Testis (tissue), 3 donors: ENCODE measurements around the gene CDH13. TPM values are rescaled to one million over a fixed set of nuclear protein-coding genes. Genes with fewer than 3 reads are reported as not detected.

ENCODE experiments used
- DNase-seq: peaks from one replicate; pipeline ENCODE4 v3.0.0-alpha.2; 2019
- H3K27ac ChIP-seq, 2 donors: fragments of 200-600 bp; sonication (generic); one replicate each; pipeline ENCODE4 v1.5.1; 2019
- H3K27me3 ChIP-seq: fragments of 200-600 bp; sonication (generic); one replicate; pipeline ENCODE4 v1.5.1; 2019
- H3K36me3 ChIP-seq: fragments of 200-600 bp; sonication (generic); one replicate; pipeline ENCODE4 v1.5.1; 2017; ENCODE audit warnings: low read depth; ENCODE audit errors: missing control alignments
- H3K4me1 ChIP-seq: fragments of 200-600 bp; sonication (generic); one replicate; pipeline ENCODE4 v1.5.1; 2019
- H3K4me3 ChIP-seq, 2 donors: fragments of 200-600 bp; sonication (generic); one replicate each; pipeline ENCODE4 v1.5.1; 2017 to 2019
- H3K9me3 ChIP-seq: fragments of 200-600 bp; sonication (generic); one replicate; pipeline ENCODE4 v1.5.1; 2017
- POLR2A ChIP-seq: fragments of 450-650 bp; IDR thresholded peaks from one replicate; pipeline ENCODE4 v1.6.1; 2017; ENCODE audit warnings: antibody characterized with exemption, mild to moderate bottlenecking, moderate library complexity
- WGBS, 2 donors: methylation state at CpG; one replicate each; pipeline ENCODE4 v1.1.5; 2018; 5-methylcytosine and 5-hydroxymethylcytosine counted together
- intact Hi-C: fragments of 100-400 bp; cut with DNase I; formaldehyde crosslinking; loops from one replicate; pipeline ENCODE4 v1.15.1; 2023; ENCODE audit warnings: low total_unique reads
- polyA plus RNA-seq: library from polyadenylated mRNA; stranded (reverse); fragments of 350-450 nt; fragmentation: Illumina TruSeq; extraction: RNeasy Lipid Tissue Mini Kit (QIAGEN cat#74804); gene quantifications from one replicate; pipeline ENCODE4 v1.2.3, GENCODE V29; 2014; ENCODE audit warnings: low read depth, low replicate concordance; ENCODE audit not compliant: insufficient read depth
- total RNA-seq, 2 donors: library from RNA; depleted of rRNA; stranded (reverse); fragments of >200 nt; gene quantifications; one replicate each; pipeline ENCODE4 v1.2.3, GENCODE V29; 2016
- TF ChIP-seq, protein P1 (sequence below), 3 experiments: fragments of 450-650 bp in 2 of 3; fragments of 200-600 bp in 1 of 3; sonication (generic) in 1 of 3; IDR thresholded peaks; one replicate each; pipeline ENCODE4 v1.5.1; 2016 to 2019; ENCODE audit warnings: antibody characterized with exemption in 3 of 3, mild to moderate bottlenecking in 2 of 3, moderate library complexity in 1 of 3

CDH13 gene
- total and polyA plus RNA-seq, 3 donors from 2014 or later: 1.2 to 11.1 (median 2.0) TPM

DNA sequence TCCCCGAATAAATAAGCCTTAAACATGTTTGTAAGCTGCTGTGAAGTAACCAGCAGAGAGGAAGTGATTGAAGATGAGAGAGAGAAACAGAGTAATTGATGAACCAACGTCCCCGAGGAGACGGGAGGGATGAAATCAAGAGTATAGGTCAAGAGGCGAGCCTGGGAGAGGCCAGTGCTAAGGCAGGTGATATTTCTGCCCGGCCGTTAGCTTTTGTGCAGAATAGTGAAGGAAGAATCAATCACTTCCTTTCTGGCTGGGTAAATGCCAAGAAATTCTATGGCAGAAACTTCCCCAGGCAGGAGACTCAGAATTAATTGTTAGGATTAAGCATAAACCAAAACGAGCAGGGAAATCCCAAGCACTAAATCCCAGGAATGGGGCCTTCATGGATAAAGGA is 273.8 kb downstream of the CDH13 start:
- Histone ChIP-seq H3K27me3 (no peaks in the 10 kb centered on the region), H3K9me3 (no peaks in the 10 kb centered on the region), H3K4me1 (no peaks in the 10 kb centered on the region), H3K36me3 (no peaks in the 10 kb centered on the region), H3K27ac (no peak overlapping the region), H3K4me3 (no peak overlapping the region)
- intact Hi-C loops: no loop called here
- DNase-seq: no peak
- 48 to 50% methylated on average over 8 of the region's 8 CpGs for whole genome bisulfite sequencing, 2 donors
- TF ChIP-seq POLR2A: no peak
- TF ChIP-seq, protein P1, sequence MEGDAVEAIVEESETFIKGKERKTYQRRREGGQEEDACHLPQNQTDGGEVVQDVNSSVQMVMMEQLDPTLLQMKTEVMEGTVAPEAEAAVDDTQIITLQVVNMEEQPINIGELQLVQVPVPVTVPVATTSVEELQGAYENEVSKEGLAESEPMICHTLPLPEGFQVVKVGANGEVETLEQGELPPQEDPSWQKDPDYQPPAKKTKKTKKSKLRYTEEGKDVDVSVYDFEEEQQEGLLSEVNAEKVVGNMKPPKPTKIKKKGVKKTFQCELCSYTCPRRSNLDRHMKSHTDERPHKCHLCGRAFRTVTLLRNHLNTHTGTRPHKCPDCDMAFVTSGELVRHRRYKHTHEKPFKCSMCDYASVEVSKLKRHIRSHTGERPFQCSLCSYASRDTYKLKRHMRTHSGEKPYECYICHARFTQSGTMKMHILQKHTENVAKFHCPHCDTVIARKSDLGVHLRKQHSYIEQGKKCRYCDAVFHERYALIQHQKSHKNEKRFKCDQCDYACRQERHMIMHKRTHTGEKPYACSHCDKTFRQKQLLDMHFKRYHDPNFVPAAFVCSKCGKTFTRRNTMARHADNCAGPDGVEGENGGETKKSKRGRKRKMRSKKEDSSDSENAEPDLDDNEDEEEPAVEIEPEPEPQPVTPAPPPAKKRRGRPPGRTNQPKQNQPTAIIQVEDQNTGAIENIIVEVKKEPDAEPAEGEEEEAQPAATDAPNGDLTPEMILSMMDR (IDR thresholded peaks at IDR 0.05): no peak

DNA sequence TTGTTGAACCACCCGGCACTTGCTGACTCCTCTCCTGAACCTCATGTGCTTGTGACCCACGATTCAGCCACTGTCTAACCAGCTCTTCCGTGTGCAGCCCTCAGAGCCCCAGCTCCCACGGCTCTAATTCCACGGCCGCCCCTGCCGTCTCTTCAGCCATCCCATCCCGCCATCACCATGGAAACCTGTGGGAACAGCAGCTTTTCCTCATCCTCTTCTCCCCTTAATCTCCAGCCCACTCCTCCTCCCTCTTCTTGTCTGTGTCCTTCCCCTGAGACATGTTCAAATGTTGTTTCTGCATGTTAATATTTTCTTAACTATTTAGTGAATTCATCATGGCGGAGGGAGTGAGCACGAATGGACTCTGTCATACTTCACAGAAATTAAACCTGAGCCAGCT is 285.2 kb downstream of the CDH13 start:
- TF ChIP-seq, protein P1 (IDR thresholded peaks at IDR 0.05): no peak
- TF ChIP-seq POLR2A: no peak
- H3K27ac ChIP-seq: no peak overlapping the region
- intact Hi-C loops: no loop called here
- H3K36me3 ChIP-seq: no peaks in the 10 kb centered on the region
- H3K4me3 ChIP-seq: no peak overlapping the region
- H3K27me3 ChIP-seq: no peaks in the 10 kb centered on the region
- 40 to 78% methylated on average over 10 of the region's 10 CpGs for WGBS, 2 donors
- no peaks in the 10 kb centered on the region for H3K9me3 ChIP-seq
- no peak for DNase-seq
- H3K4me1 ChIP-seq: no peaks in the 10 kb centered on the region

DNA sequence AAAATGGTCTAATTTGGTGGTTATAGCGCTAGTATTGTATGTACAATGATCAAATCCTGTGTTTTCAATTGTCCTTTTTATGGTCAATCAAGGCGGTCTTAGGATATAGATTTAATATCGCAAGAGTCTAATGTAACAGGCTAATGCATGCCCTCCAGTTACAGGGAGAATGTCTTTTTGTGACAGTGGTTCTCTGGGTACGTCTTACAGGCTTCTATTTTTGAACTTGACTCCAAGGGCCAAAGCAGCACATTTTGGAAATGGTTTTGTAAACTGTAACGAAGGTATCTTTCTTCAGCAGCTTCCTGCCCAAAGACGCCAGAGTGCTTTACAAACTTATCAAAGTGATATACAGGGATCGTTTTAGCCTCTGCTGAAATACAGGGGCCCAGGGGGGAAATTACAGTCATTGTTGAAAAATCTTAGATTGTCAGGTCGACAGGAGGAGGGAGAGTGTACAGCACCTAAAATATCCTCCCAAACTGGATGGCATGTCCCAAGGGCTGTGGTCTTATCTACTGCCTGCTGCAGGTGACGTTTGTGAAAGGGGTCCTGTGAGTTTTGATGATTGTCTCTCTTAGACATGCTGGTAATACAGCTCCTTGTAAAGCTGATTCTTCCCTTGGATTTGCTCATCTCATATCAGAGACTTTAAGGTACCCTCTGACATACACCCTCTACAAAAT is 288.5 kb downstream of the CDH13 start:
- Histone ChIP-seq H3K27ac (no peak overlapping the region), H3K4me1 (no peaks in the 10 kb centered on the region), H3K4me3 (no peak overlapping the region), H3K36me3 (no peaks in the 10 kb centered on the region), H3K9me3 (no peaks in the 10 kb centered on the region), H3K27me3 (no peaks in the 10 kb centered on the region)
- DNase-seq: no peak
- 56 to 66% methylated on average over 9 of the region's 9 CpGs for WGBS, 2 donors
- TF ChIP-seq, protein P1 (IDR thresholded peaks at IDR 0.05): no peak
- TF ChIP-seq POLR2A: no peak
- intact Hi-C loops: no loop called here

DNA sequence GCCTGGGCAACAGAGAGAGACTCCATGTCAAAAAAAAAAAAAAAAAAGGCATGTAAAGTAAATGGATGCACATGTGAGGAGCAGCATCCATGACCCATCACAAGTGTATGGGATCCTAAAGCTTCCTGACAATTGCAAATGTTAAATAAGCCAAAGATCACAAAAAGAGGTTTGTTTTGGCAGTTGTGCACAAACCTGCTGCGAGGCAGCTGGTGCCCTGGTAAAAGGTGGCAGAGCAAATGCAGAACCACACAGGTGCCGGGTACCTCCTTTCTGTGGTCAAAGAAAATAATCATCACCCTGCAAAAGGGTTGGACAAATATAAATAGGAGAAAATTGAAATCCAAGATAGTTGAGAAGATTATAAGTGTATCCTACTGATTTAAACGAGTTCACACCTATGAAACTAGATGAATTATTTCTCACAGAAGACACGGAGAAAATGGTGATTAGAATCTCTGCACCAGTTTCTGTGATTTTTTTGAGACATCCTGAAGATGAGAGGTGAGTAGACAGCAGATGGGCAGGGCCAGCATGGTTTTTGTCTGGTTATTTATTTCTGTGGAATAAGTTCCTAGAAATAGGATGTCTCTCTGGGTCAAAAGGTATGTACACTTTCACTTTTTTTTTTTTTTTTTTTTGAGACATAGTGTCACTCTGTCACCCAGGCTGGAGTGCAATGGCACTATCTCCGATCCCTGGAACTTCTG is 291.3 kb downstream of the CDH13 start:
- no peaks in the 10 kb centered on the region for H3K36me3 ChIP-seq
- DNase-seq: no peak
- no peaks in the 10 kb centered on the region for H3K9me3 ChIP-seq
- no peak overlapping the region for H3K4me3 ChIP-seq
- WGBS, 2 donors: 69 to 80% methylated on average over 5 of the region's 5 CpGs
- intact Hi-C loops: no loop called here
- no peak overlapping the region for H3K27ac ChIP-seq
- H3K4me1 ChIP-seq: no peaks in the 10 kb centered on the region
- H3K27me3 ChIP-seq: no peaks in the 10 kb centered on the region
- TF ChIP-seq POLR2A: no peak
- TF ChIP-seq, protein P1 (IDR thresholded peaks at IDR 0.05): no peak
